ENCODE results near the gene SRPK2.
"Not testable (repeated sequence)": the region's sequence is repeated elsewhere in the genome, so short reads cannot be mapped to it uniquely, and the experiment has no call there.

Gene SRPK2

GRCh38 chr7:105256761-105257231, 131.9 kb downstream of the SRPK2 start:
- DNase-seq = no peak

GRCh38 chr7:105250706-105251105, 138.0 kb downstream of the SRPK2 start:
- no peak for DNase-seq

DNA sequence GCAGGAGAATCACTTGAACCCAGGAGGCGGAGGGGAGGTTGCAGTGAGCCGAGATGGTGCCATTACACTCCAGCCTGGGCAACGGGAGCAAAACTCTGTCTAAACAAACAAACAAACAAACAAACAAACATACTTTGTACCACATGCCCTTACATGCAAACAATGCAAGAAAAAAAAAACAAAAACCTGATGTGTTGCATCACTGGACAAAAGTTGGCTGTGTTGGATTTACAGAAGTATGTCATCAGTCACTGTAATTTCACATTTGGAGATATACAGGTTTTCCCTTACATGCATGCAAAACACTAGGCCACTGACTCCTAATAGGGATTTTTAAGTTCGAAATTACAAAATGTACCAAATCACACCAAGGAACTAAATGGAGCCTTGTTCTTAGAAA, 138.5 kb downstream of the SRPK2 start:
- no peak for DNase-seq

DNA sequence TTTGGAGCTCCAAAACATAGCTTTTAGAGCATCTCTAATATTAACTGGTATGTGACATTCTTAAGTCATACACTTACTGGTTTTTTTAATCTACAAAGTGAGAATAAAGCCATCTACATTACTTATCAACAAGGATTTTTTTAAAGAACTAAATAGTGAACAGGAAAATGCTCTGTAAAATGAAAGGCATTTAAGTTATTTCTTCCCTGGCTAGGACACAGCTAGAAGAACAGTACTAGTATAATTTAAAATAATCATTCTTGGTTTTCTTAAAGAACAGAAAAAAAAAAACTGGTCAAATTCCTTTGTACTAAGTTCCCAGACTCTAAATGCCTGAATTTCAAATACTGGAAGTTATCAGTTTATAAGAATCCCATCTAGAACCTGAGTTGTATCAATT, 139.5 kb downstream of the SRPK2 start:
- no peak for DNase-seq

- no peak for DNase-seq
These were observed 142.0 kb downstream of the SRPK2 start for GRCh38 chr7:105246679-105247078.

DNA sequence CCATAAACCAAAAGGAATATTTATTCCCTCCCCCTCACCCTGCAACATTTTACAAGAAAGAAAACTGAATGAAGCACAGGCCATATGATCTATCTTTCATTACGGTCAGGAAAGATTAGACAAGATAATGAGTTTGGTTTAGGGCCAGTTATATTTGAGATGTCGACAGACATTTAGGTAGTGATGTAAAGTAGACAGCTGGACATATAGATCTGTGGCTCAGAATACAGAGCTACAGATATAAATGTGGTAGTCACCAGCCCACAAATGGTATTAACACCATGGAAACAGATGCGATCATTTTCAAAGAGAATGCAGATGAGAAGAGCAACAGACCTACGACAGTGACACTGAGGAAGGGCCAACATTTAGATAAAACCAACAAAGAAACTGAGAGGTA, 142.5 kb downstream of the SRPK2 start:
- no peak for DNase-seq

DNA sequence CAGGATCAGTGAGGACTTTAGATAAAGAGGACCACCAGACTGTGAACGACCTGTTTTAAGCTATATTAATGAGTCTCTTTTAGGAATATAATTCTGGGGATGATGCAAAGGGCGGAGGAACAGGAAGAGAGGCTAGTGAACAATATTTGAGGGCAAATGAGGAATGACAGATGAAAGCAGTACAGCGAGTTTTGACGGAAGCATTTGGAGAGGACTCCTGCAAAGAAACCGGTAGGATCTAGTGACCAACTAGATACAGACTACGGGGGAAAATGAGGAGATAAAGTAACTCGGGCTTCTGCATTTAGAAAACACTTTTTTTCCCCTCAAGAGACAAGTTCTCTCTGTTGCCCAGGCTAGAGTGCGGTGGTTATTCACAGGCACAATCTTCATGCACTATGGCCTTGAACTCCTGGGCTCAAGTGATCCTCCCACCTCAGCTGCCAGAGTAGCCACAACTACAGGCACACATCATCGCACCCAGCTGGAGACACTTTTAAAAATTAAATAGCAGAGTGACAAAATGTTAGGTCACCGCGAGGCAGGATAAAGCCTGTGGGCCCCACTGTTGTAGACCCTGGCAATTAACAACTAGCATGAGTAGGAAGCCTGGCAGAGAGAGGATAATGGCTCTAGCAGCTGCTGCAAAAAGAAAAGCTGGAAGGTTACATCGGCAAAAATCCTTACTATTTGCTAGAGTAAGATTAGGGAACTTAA, 143.2 kb downstream of the SRPK2 start:
- DNase-seq = no peak

GRCh38 chr7:105244594-105244993, 144.1 kb downstream of the SRPK2 start:
- DNase-seq = no peak

DNA sequence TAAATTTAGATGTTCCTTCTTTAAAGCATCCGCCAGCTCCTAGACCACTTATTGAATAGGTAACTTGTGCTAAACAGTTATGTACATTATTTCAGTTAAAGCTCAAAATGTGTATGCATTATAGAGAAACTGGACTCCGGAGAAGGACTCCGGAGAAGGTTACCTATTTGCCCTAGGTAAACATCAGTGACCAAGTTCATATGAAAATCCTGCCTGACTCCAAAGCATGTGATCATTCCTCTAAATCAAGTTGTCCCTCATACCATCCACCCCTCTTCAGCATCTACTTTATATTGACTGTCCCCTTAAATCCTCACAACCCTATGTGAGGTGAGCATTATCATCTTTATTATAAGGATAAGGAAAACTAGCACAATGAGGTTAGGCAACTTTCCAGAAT, 147.5 kb downstream of the SRPK2 start:
- no peak for DNase-seq

DNA sequence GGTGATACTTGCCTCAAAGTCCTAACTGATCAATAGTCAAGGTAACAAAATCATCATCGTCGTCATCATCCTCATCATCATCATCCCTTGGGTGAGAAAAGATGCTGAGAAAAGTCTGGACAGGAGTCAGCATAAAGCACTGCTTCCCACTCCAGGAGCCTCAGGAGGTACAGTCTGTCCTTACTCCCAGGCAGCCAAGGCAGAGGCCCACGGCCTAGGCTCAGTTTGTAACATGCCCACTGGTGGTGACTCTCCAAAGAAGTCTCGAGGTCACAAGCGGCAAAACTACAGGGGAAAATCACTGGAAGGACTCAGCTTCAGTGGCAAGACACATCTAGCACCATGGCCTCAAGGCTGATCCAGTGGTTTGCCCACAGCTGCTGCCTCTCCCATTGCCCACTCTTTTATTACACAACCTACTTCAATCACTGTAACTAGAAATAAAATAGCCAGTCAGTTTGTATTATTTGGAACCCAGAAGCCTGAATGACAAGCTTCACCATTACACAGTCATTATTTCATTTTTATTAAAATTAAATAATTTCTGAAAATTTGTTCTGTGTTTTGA, 150.4 kb downstream of the SRPK2 start:
- no peak for DNase-seq

DNA sequence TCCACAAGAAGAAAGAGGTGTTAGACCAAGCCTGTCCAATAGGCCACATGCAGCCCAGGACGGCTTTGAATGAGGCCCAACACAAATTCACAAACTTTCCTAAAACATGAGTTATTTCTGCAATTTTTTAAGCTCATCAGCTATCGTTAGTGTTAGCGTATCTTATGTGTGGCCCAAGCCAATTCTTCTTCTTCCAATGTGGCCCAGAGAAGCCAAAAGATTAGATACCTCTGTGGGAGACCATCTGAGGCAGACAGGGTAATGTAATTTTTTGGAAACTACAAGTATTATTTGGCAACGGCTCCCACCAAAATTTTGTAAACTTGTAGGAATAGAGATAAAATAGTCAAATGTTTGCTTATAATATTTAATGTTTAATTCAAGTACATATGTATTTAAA, 153.8 kb downstream of the SRPK2 start:
- DNase-seq = no peak

GRCh38 chr7:105232829-105233291, 155.9 kb downstream of the SRPK2 start:
- not testable (repeated sequence) for DNase-seq

DNA sequence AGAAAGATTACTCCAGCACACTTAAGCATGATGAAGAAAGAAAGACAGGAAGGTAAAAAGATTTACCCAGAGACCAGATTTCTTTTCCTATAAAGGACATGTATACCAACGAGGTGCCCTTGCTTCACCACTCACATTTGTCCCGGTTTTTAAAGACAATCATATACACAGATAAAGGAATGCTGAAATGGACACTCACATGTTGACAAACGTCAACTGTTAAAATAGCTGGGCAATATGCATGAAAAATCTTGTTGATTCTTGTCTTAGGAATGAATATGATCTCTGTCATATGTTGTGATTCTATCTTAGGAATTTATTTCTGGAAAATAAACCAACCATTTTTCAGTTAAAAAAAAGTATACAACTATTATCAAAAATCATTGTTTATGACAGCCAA, 158.2 kb downstream of the SRPK2 start:
- DNase-seq = no peak

GRCh38 chr7:105229641-105230040, 159.1 kb downstream of the SRPK2 start:
- DNase-seq = no peak

DNA sequence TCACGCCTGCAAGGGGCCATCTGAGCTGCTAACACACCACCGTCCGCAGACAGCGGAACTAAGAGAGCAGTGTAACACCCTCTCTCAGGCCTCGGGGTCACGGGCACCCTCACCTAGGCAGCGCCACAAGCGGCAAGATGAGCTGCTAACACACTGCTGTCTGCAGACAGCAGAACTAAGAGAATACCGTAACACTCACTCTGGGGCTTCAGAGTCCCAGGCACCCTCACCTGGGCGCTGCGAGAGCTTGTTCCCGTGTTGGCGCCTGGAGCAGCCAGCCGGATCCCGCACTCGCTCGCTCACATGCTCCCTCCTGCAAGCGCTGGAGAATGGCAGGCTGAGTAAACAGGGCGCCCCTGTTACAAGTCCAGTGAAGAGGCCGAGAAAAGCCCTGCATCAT, 160.2 kb downstream of the SRPK2 start:
- DNase-seq = no peak

- DNase-seq = no peak
These were observed 161.3 kb downstream of the SRPK2 start for GRCh38 chr7:105227391-105227790.

- no peak for DNase-seq
These were observed 163.7 kb downstream of the SRPK2 start for GRCh38 chr7:105224884-105225651.

DNA sequence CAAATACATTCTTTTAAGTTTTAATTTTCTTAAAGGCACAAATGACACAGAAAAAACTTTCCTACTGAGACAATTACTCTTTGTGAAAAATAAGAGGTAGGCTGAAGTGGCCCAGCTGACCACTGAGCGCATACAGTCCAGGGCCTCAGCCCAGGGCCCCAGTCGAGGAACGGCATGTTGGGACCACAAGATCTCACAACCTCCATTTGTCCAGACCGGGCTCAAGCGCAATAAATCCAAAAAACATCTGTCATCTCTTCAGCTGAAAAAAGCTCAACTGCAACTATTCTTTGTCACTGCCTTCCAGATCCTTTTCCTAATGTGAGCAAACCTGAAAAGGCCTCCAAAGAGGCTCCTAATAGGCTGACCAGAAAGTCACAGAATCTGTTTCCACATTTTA, 165.8 kb downstream of the SRPK2 start:
- DNase-seq = no peak

- no peak for DNase-seq
These were observed 169.0 kb downstream of the SRPK2 start for GRCh38 chr7:105219771-105220160.

DNA sequence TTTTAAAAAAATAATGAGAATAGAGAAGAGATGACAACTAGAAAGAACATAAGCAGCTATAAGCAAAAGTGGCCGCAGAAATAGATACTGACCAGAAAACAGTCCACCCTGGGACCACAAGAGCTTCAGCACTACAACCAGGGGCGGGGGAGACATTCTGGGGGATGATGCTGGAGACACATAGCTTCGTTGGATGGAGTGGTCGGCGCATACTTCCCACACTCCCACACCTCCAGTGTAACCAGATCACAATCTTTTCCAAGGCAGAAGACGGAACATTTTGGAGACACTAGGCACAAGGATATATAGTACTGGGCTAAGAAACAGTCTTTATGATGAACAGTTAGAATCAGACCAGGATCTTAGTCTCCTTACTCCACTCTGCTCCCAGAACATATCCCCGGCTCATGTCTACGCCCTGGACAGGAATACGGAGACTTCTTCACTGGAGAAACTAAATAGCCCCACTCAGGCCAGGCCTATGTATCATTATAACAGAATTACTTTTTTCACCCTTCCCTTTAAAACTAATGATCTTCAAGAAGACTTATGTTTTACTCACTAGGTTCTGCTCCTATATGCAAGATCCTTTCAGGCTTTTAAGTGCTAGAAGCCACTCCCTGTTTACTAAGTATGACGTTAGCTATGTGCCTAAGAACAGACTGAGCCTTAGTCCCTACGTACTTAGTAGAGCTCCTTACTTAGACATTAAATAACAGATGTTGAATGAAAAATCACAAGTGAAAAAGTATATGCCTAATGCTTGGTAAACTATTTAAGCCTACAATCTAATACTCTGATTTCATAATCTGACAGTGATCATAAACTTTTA, 169.6 kb downstream of the SRPK2 start:
- no peak for DNase-seq

DNA sequence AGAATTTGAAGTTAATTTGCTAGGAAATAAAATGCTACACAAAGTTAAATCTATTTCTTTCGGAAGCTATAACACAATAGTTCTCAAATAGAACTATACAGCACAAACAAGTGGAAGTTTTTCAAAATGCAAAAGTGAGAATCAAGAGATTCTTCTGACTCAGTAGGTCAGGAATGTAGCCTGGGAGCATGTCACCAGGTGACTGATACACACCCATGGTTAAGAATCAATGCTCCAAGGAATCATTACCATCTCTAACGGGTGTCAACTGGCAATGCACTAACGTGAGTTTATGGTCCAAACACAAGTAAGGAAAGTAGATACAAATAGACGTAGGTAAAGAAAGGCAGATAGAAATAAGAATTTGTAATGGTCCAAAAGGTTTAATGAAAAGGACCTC, 170.5 kb downstream of the SRPK2 start:
- DNase-seq = no peak

DNA sequence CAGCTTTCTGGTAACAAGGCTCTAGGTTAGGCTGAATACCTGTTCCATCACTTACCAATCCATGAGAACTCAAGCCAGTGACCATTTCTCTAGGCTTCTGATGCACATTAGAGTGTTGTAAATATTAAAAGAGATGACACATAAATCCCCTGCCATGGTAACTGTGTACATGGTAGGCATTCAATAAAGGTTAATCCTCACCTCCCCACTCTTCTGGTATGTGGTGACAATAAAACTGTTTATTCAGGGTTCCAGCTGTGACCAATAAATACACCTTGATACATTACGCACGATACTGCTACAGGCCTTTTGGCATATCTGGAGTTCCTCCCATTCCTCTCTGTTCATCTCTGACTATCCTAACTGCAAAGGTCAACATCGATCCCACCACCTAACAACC, 171.9 kb downstream of the SRPK2 start:
- no peak for DNase-seq

GRCh38 chr7:105215821-105216220, 172.9 kb downstream of the SRPK2 start:
- no peak for DNase-seq
